ENCODE measurements around the gene XRCC6. TPM values are rescaled to one million over a fixed set of nuclear protein-coding genes. Genes with fewer than 3 reads are reported as not detected.

XRCC6 gene
- polyA plus RNA-seq, 1 experiment = 149 TPM

Small RNA genes lying within 50 kb of the gene (small RNA-seq; reads per million reads assigned to genes)
- gene HMGN2P10 (ENCODE audit: insufficient read length, low read depth) (not detected), gene RF00019 (ENCODE audit: insufficient read length, low read depth) (not detected), gene RNU6-476P (ENCODE audit: insufficient read length, low read depth) (not detected)

Other genes starting within 250 kb of the XRCC6 start
- 13.7 and 18.3 TPM in 2 replicates for gene TEF, start 239.4 kb upstream of the XRCC6 start, polyA plus RNA-seq (2011; rRNA removed)
- 25.9 and 27.0 TPM in 2 replicates for gene TOB2, start 174.5 kb upstream of the XRCC6 start, polyA plus RNA-seq (2011; rRNA removed)
- gene PHF5A, start 152.6 kb upstream of the XRCC6 start, polyA plus RNA-seq (2011; rRNA removed) = 47.9 and 53.8 TPM in 2 replicates
- 32.2 and 44.4 TPM in 2 replicates for gene ACO2, start 152.2 kb upstream of the XRCC6 start, polyA plus RNA-seq (2011; rRNA removed)
- 36.3 and 41.1 TPM in 2 replicates for gene POLR3H, start 76.8 kb upstream of the XRCC6 start, polyA plus RNA-seq (2011; rRNA removed)
- 12.4 and 21.2 TPM in 2 replicates for gene CSDC2, start 60.3 kb upstream of the XRCC6 start, polyA plus RNA-seq (2011; rRNA removed)
- gene PMM1, start 31.5 kb upstream of the XRCC6 start, polyA plus RNA-seq (2011; rRNA removed) = 60.7 and 72.5 TPM in 2 replicates
- 22.3 and 23.8 TPM in 2 replicates for gene DESI1, start 252 bp upstream of the XRCC6 start, polyA plus RNA-seq (2011; rRNA removed)
- gene SNU13, start 67.6 kb downstream of the XRCC6 start, polyA plus RNA-seq (2011; rRNA removed) = 151 and 165 TPM in 2 replicates
- 0.22 and 0.25 TPM in 2 replicates for gene MEI1, start 78.2 kb downstream of the XRCC6 start, polyA plus RNA-seq (2011; rRNA removed)
- 2.6 and 3.5 TPM in 2 replicates for gene CCDC134, start 179.4 kb downstream of the XRCC6 start, polyA plus RNA-seq (2011; rRNA removed)
- 31.7 and 39.1 TPM in 2 replicates for gene SREBF2, start 211.8 kb downstream of the XRCC6 start, polyA plus RNA-seq (2011; rRNA removed)